Loucy (cell line): ENCODE results near the gene ODC1.

ENCODE experiments used
- EZH2phosphoT487 ChIP-seq: fragments of 200-600 bp; IDR thresholded peaks from 2 replicates; pipeline ENCODE4 v1.6.1; 2018; ENCODE audit warnings: antibody characterized with exemption, mild to moderate bottlenecking, moderate library complexity, borderline replicate concordance
- TF ChIP-seq, protein P1 (sequence below): fragments of 200-600 bp; sonication (generic); conservative IDR thresholded peaks from 2 replicates; pipeline ENCODE4 v1.5.1; 2014; ENCODE audit warnings: mild to moderate bottlenecking, antibody characterized with exemption, low read length

DNA sequence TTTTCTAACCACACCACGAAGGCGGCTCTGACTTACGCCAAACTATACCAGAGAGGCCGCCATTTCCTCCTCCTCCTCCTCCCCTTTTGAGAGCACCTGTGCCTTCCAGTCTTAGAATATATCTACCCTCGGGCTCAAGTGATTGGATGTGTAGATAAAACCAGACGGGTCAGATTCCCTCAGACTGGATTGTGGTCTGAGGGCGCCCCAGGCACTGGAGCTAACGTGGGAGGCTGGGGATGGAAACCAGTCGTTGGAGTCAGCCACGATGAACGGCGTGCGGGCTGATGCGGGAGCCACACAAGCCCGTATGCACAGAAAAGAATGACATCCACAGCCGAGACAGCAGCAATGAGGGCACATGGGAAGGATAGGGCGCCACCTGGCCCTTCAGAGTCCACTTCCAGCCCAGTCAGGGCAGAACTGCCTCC is 12.3 kb upstream of the ODC1 start:
- no peak for TF ChIP-seq EZH2phosphoT487
- TF ChIP-seq, protein P1, sequence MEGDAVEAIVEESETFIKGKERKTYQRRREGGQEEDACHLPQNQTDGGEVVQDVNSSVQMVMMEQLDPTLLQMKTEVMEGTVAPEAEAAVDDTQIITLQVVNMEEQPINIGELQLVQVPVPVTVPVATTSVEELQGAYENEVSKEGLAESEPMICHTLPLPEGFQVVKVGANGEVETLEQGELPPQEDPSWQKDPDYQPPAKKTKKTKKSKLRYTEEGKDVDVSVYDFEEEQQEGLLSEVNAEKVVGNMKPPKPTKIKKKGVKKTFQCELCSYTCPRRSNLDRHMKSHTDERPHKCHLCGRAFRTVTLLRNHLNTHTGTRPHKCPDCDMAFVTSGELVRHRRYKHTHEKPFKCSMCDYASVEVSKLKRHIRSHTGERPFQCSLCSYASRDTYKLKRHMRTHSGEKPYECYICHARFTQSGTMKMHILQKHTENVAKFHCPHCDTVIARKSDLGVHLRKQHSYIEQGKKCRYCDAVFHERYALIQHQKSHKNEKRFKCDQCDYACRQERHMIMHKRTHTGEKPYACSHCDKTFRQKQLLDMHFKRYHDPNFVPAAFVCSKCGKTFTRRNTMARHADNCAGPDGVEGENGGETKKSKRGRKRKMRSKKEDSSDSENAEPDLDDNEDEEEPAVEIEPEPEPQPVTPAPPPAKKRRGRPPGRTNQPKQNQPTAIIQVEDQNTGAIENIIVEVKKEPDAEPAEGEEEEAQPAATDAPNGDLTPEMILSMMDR: no peak
